Measurements from ENCODE around the gene SLC26A1.
"Not testable (repeated sequence)": the region's sequence is repeated elsewhere in the genome, so short reads cannot be mapped to it uniquely, and the experiment has no call there.

Gene SLC26A1

DNA sequence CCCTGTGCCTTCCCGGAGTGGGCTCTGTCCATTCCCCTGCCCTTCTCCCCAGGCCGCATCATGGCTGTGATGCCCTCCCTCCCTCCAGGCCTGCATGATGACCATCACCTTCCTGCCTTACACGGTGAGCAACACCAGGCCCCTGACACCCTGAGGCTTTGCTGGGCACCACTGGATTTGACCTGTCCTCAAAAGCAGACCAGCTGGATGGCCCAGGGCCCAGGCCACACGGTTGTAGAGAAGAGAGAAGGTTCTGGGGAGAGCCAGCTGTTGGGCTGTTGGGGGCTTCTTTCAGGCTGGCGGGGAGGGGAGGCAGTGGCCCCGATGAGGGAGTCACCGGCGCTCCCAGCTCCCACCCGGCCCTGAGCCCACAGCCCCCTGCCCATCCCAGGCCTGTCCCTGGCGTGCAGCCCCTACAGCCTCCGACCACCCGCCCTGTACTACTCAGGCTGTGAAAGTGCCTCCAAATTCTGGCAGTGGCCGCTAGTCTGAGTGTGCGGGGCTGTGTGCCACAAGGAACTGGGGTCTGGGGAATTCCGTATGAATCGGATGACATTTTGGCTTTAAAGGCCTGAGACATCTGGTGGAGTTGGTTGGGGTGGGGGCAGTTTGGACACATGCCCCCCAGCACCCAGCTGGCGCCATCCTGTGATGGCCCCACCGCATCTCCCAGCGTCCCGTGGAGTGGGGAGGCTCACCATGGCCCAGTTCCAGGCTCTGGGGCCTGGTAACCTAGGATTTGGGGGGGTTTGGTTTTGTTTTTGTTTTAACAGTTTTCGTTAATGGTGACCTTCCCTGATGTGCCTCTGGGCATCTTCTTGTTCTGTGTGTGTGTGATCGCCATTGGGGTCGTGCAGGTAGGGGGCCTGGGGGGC lies 41.4 kb downstream of the SLC26A1 start:
- no peak for DNase-seq

DNA sequence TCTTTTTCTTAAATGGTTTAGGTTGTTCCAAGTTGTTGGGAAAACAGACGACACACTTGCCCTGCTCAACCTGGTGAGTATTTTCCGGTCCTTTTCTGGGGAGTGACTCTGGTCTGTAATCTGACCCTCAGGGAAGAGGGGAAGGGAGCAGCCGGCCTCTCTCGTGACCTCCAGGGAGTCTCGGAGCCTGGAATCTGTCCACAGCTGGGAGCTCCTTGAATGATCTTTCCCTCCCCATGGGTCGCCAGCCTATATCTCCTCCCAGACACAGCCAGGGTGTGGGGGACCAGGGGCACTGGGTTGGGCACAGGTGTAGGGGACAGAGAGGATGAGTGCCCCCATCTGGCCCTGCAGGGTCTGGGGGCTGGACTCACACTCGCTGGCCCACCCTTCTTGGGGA lies 42.0 kb downstream of the SLC26A1 start:
- DNase-seq = no peak

DNA sequence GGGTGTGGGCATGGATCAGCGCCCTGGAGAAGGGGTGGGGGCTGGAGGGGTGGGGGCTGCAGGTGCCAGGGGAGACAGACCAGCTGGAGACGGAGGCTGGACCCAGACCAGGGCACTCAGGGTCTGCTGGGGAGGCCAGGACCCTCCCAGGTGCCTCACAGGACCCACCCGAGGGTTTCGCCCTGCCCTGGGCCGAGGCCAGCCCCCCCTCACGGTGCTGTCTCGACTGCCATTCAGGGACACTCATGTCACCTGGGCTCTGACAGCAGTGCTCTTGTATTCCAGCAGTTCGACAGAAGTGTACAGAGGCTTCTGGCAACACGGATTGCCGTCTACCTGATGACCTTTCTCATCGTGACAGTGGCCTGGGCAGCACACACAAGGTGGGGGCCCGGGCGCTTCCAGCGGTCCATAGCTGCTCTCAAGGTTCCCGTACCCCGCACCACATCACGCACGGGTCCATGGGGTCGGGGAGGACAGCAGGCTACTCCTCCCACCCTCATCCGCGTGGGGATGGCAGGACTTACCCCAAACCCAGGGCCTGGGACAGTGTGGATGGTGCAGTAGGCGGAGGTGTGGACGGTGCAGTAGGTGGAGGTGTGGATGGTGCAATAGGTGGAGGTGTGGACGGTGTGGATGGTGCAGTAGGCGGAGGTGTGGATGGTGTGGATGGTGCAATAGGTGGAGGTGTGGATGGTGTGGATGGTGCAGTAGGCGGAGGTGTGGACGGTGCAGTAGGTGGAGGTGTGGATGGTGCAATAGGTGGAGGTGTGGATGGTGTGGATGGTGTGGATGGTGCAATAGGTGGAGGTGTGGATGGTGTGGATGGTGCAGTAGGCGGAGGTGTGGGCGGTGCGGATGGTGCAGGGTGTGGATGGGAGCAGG lies 42.8 kb downstream of the SLC26A1 start:
- no peak for DNase-seq

DNA sequence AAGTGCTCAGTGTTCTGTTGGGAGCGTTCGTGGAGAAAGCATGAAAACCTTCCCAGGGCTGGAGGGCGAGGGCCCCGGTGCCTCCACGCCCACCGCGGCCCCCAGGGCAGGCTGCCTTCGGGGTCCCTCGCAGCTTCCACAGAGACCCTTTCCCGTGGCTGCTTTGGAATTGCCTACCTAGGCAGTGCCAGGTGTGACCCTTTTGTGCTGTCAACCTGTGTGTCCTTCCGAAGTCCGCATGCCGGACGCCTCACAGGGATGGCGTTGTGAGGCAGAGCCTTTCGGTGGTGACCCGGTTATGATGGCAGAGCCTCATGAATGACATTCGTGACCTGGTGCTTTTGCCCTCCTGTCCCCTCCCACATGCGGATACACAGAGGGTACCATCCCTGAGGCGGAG lies 43.5 kb downstream of the SLC26A1 start:
- no peak for DNase-seq

DNA sequence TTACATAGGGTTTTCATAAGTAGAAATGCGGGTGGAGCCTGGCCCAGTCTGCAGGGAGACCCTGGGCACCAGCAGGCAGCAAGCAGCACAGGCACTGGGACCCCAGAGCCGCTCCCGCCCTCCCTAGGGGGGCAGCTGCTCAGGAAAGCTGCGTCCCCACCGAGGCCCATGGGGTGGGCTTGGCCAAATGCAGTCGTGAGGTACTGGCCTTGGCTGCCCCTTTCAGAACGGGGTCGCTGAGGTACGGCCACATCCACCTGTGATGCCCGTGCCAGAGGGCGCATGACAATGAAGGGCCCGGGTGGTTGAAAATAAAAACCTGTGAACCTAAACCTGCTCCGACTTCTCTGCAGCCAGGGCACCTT lies 44.3 kb downstream of the SLC26A1 start:
- DNase-seq = no peak

DNA sequence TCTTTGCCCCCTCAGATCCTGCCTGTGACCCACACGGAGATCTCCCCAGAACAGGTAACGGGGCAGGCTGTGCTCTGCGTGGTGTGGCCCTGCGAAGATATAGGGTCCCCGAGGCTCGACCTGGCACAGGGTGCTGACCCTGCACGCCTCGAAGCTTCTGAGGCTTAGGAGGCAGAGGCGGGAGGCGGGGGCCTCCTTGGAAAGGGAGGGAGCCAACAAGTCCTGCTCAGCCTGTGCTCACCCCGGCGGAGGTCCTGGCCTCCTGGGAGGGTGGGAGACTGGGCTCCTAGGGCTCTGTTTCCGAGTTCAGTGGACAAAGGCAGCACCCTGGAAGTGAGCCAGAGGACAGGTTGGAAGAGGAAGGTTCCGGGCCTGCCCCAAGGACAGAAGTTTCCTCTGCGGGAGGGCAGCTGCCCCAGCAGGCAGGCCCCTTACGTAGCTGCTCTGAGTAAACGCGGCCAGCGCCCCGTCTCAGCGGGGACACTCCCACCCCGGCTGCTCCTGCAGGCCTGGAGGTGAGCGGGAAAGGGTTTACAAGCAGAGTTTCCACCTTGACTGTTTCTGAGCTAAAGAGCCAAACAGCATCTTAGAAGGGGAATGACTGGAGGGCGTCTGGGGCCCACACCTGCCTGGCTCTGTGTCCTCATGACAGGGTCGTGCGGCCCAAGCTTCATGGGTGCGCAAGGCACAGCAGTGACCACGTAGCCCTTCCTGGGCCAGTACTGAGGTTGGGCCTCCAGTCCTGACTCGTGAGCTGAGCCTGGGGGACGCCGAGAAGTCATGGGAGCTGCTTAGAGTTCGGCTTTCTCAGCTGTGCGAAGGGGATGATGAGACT lies 44.9 kb downstream of the SLC26A1 start:
- DNase-seq = no peak

DNA sequence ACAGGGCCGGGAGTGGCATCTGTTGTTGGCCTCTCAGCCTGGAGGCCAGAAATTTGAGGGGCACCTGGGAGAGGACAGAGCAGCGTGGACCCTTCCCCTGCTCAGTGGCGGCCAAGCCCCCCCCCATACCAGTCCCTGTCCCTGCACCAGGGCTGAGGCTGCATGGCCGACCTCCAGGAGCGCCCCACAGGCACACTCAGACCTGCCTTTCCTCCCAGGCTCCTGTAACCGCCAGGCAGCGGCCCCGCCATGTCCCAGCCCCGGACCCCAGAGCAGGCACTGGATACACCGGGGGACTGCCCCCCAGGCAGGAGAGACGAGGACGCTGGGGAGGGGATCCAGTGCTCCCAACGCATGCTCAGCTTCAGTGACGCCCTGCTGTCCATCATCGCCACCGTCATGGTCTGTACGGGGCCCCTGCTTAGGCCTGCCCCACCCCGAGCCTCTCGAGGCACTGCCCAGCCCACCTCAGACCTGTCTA lies 45.7 kb downstream of the SLC26A1 start:
- no peak for DNase-seq

DNA sequence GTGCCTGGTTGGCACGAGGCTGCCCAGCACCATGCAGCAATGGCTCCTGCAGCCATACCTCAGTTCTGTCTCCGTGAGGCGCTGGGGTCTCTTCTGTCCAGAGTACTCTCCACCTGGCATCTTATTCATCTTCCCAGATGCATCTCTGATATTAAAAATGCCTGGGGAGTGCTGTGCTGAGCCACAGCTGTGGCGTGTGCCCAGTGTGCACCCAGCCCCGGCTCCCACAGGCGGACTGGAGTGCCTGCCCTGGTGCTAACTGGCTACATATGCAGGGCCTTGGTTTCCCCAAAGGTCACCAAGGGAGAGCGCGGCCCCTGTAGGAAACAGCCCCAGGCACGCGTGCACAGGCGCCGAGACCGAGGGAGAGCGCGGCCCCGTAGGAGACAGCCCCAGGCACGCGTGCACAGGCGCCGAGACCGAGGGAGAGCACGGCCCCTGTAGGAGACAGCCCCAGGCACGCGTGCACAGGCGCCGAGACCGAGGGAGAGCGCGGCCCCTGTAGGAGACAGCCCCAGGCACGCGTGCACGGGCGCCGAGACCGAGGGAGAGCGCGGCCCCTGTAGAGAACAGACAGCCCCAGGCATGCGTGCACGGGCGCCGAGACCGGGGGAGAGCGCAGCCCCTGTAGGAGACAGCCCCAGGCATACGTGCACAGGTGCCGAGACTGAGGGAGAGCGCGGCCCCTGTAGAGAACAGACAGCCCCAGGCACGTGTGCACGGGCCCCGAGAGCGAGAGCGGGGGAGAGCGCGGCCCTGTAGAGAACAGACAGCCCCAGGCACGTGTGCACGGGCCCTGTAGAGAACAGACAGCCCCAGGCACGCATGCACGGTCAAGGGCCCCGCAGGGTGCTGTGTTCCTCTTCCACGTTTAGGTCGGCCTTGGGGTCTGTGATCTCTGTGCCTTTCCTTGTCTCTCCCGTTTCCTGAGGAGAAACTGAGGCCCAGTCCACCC lies 46.4 kb downstream of the SLC26A1 start:
- no peak for DNase-seq

DNA sequence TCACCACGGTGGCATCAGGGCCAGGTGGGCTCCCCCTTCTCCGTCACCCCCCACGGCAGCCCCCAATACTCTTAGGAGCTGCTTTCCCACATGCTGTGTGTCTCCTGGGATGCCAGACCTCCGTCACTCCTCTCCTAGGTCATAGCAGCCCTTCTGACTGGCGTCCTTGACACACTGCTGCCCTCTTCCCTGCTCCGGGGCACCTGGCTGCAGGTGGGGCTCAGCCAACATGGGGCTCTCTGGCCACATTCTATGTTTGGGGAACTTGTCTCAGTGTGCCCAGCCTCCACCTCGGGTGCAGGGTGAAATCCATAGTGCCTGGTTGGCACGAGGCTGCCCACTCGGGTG lies 47.1 kb downstream of the SLC26A1 start:
- DNase-seq = no peak

DNA sequence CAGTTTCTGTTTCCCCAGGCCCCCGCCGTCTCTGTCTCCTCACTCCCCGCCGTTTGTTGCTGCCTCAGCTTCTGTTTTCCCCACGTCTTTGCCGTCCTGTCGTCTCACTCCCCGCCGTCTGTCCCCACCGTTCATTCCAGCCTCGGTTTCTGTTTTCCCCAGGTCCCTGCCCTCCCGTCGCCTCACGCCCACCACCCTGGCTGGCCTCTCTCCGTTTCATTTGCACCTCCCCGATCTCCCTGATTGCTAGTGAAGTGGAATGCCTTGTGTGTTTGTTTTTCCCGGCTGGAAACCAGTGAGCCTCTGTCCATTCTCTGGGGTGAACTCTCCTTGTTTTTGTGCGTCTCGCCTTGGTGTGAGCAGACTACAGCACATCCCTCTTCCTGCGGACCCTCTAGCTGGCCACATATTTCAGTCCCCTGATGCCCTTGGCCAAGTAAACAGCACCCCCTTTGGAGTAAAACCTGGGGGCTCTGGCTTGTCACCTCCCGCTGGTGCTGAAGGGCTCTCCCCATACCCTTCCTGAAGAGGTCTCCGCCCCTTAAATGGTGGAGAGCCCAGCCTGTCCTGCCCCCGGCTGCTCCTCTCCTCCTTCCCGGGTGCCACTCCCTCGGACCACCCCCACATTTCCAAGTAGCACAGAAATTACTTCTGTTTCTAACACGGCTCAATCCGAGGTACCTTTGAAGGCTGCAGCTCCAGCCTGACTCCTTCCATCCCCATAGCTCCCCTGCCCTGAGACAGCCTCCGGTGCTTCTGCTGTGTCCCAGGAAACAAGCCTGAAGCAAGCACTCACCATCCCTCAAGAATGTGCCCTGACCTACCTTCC lies 47.7 kb downstream of the SLC26A1 start:
- no peak for DNase-seq

DNA sequence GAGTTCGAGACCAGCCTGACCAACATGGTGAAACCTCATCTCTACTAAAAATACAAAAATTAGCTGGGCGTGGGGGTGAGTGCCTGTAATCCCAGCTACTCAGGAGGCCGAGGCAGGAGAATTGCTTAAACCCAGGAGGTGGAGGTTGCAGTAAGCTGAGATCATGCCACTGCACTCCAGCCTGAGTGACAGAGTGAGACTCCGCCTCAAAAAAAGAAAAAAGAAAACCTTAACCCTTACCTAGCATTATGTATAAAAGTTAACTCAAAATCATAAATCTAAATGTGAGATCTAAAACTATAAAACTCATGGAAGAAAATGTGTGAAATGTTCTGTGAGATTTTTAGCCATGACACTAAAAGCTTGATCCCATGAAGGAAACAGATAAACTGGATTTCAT lies 53.7 kb downstream of the SLC26A1 start:
- not testable (repeated sequence) for DNase-seq
